Measurements from ENCODE around the gene OTUD1. TPM values are rescaled to one million over a fixed set of nuclear protein-coding genes. Genes with fewer than 3 reads are reported as not detected.

OTUD1 gene
- total RNA-seq, 1 donor from 2014 or later: 6.3 TPM

DNA sequence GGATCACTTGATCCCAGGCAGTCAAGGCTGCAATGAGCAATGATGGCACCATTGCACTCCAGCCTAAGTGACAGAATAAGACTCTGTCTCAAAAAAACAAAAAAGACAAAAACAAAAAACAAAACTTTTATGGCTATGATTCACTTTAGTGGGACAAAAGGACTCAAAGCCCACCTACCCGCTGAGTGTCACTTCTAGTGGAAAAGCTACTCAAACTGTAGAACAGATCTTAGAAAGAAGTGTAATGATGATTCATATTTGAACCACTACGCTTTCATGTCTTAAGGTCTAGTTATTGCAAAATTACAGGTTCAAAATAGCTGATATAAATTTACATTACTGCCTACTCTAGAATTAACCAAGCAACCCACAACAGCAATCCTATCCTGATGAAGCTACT, 47.1 kb upstream of the OTUD1 start:
- H3K27ac Mint-ChIP-seq (ENCODE audit: unreplicated experiment): no peak overlapping the region

DNA sequence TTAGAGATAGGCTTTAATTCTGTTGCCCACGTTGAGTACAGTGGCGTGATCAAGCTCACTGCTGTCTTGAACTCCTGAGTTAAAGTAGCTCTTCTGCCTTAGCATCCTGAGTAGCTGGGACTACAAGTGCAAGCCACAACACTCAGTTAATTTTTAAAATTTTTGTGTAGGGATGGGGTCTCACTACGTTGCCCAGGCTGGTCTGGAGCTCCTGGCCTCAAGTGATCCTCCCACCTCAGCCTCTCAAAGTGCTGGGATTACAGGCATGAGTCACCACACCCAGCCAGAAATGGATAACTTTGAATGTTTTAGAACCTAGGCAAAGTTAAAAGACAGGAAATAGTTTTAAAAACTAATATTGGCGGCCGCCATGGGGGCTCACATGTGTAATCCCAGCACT, 43.9 kb upstream of the OTUD1 start:
- Histone ChIP-seq H2AFZ (ENCODE audit: low read depth, low read length) (no peak overlapping the region), H3K9ac (ENCODE audit: low read length) (no peak overlapping the region), H3K79me2 (ENCODE audit: insufficient read depth, low read length) (no peaks in the 10 kb centered on the region), H3K4me3 (ENCODE audit: insufficient read depth, low read depth, low read length) (no peak overlapping the region), H3K36me3 (ENCODE audit: insufficient read depth, low read length) (no peaks in the 10 kb centered on the region), H3K4me1 (ENCODE audit: insufficient read depth, low read length) (peaks cover 5% of the 10 kb centered on the region), H3K9me3 (ENCODE audit: insufficient read depth, low read depth, low read length) (no peaks in the 10 kb centered on the region), H4K20me1 (ENCODE audit: insufficient read depth, low read length) (no peaks in the 10 kb centered on the region), H3K4me2 (ENCODE audit: low read length) (no peak overlapping the region), H3K27ac (ENCODE audit: low read depth, low read length) (no peak overlapping the region), H3K27me3 (ENCODE audit: insufficient read depth, low read length) (no peaks in the 10 kb centered on the region)
- no peak overlapping the region for H3K4me3 Mint-ChIP-seq (ENCODE audit: unreplicated experiment)
- no peaks in the 10 kb centered on the region for H3K27me3 Mint-ChIP-seq (ENCODE audit: low read depth, unreplicated experiment)
- no peak overlapping the region for H3K27ac Mint-ChIP-seq (ENCODE audit: unreplicated experiment)
- H3K4me1 Mint-ChIP-seq (ENCODE audit: low read depth, unreplicated experiment): peaks cover 4% of the 10 kb centered on the region
- no peaks in the 10 kb centered on the region for H3K9me3 Mint-ChIP-seq (ENCODE audit: unreplicated experiment)
- FAIRE-seq (no peak), DNase-seq (ENCODE audit: low read depth) (no peak)
- TF ChIP-seq EZH2 (IDR thresholded peaks at IDR 0.05; ENCODE audit: insufficient read depth, low read length): no peak
- TF ChIP-seq, protein P1, sequence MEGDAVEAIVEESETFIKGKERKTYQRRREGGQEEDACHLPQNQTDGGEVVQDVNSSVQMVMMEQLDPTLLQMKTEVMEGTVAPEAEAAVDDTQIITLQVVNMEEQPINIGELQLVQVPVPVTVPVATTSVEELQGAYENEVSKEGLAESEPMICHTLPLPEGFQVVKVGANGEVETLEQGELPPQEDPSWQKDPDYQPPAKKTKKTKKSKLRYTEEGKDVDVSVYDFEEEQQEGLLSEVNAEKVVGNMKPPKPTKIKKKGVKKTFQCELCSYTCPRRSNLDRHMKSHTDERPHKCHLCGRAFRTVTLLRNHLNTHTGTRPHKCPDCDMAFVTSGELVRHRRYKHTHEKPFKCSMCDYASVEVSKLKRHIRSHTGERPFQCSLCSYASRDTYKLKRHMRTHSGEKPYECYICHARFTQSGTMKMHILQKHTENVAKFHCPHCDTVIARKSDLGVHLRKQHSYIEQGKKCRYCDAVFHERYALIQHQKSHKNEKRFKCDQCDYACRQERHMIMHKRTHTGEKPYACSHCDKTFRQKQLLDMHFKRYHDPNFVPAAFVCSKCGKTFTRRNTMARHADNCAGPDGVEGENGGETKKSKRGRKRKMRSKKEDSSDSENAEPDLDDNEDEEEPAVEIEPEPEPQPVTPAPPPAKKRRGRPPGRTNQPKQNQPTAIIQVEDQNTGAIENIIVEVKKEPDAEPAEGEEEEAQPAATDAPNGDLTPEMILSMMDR (IDR thresholded peaks at IDR 0.05; ENCODE audit: insufficient read depth, low read depth, low read length): no peak
- H3K36me3 Mint-ChIP-seq (ENCODE audit: low read depth, unreplicated experiment): no peaks in the 10 kb centered on the region

More for the DNA sequence above, 47.1 kb upstream of the OTUD1 start:
- Mint-ChIP-seq H3K9me3 (ENCODE audit: unreplicated experiment) (peaks cover 4% of the 10 kb centered on the region), H3K4me3 (ENCODE audit: unreplicated experiment) (no peak overlapping the region), H3K27me3 (ENCODE audit: low read depth, unreplicated experiment) (no peaks in the 10 kb centered on the region), H3K36me3 (ENCODE audit: low read depth, unreplicated experiment) (no peaks in the 10 kb centered on the region), H3K4me1 (ENCODE audit: low read depth, unreplicated experiment) (no peaks in the 10 kb centered on the region)
- Histone ChIP-seq H3K9ac (ENCODE audit: low read length) (no peak overlapping the region), H3K36me3 (ENCODE audit: insufficient read depth, low read length) (no peaks in the 10 kb centered on the region), H3K9me3 (ENCODE audit: insufficient read depth, low read depth, low read length) (no peaks in the 10 kb centered on the region), H3K4me3 (ENCODE audit: insufficient read depth, low read depth, low read length) (no peak overlapping the region), H3K27ac (ENCODE audit: low read depth, low read length) (no peak overlapping the region), H4K20me1 (ENCODE audit: insufficient read depth, low read length) (no peaks in the 10 kb centered on the region), H3K4me2 (ENCODE audit: low read length) (no peak overlapping the region), H3K79me2 (ENCODE audit: insufficient read depth, low read length) (no peaks in the 10 kb centered on the region), H2AFZ (ENCODE audit: low read depth, low read length) (no peak overlapping the region), H3K4me1 (ENCODE audit: insufficient read depth, low read length) (no peaks in the 10 kb centered on the region), H3K27me3 (ENCODE audit: insufficient read depth, low read length) (no peaks in the 10 kb centered on the region)
- DNase-seq (ENCODE audit: low read depth): no peak
- TF ChIP-seq, protein P1 (IDR thresholded peaks at IDR 0.05; ENCODE audit: insufficient read depth, low read depth, low read length): no peak
- no peak for TF ChIP-seq EZH2 (IDR thresholded peaks at IDR 0.05; ENCODE audit: insufficient read depth, low read length)
- no peak for FAIRE-seq

DNA sequence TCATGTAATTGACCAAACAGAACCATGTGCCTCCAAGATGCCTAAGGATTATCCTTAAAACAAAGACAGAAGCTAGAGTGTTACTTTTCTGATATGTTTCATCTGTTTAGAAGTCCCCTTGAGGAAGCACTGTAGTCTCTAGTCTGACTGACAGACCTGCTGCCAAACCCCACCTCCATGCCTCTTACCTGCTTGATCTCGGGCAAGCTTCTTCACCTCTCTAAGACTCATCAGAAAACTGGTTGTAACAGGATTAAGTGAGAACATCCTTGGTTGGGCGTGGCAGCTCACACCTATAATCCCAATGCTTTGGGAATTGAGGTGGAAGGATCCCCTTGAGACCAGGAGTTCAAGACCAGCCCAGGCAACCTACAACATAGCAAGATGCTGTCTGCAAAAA, 42.2 kb upstream of the OTUD1 start:
- Mint-ChIP-seq H3K27me3 (ENCODE audit: low read depth, unreplicated experiment) (no peaks in the 10 kb centered on the region), H3K9me3 (ENCODE audit: unreplicated experiment) (no peaks in the 10 kb centered on the region), H3K27ac (ENCODE audit: unreplicated experiment) (no peak overlapping the region), H3K4me3 (ENCODE audit: unreplicated experiment) (no peak overlapping the region), H3K4me1 (ENCODE audit: low read depth, unreplicated experiment) (peaks cover 7% of the 10 kb centered on the region), H3K36me3 (ENCODE audit: low read depth, unreplicated experiment) (no peaks in the 10 kb centered on the region)
- Histone ChIP-seq H3K36me3 (ENCODE audit: insufficient read depth, low read length) (no peaks in the 10 kb centered on the region), H2AFZ (ENCODE audit: low read depth, low read length) (no peak overlapping the region), H4K20me1 (ENCODE audit: insufficient read depth, low read length) (no peaks in the 10 kb centered on the region), H3K4me1 (ENCODE audit: insufficient read depth, low read length) (peaks cover 5% of the 10 kb centered on the region), H3K4me3 (ENCODE audit: insufficient read depth, low read depth, low read length) (no peak overlapping the region), H3K9ac (ENCODE audit: low read length) (no peak overlapping the region), H3K27me3 (ENCODE audit: insufficient read depth, low read length) (no peaks in the 10 kb centered on the region), H3K79me2 (ENCODE audit: insufficient read depth, low read length) (no peaks in the 10 kb centered on the region), H3K9me3 (ENCODE audit: insufficient read depth, low read depth, low read length) (no peaks in the 10 kb centered on the region), H3K4me2 (ENCODE audit: low read length) (no peak overlapping the region), H3K27ac (ENCODE audit: low read depth, low read length) (no peak overlapping the region)
- FAIRE-seq (no peak), DNase-seq (ENCODE audit: low read depth) (no peak)
- no peak for TF ChIP-seq EZH2 (IDR thresholded peaks at IDR 0.05; ENCODE audit: insufficient read depth, low read length)
- TF ChIP-seq, protein P1 (IDR thresholded peaks at IDR 0.05; ENCODE audit: insufficient read depth, low read depth, low read length): no peak
